Embryonic facial prominence (tissue), 1 donor: Measurements from ENCODE around the gene HBG2.
"Not testable (repeated sequence)": the region's sequence is repeated elsewhere in the genome, so short reads cannot be mapped to it uniquely, and the experiment has no call there.

Experiments
- DNase-seq: peaks from one replicate; pipeline ENCODE4 v3.0.0-alpha.2; 2016; ENCODE audit errors: extremely low spot score

The HBG2 gene

GRCh38 chr11:5249807-5250396, 4.7 kb downstream of the HBG2 start, which contains the start of gene HBG1:
Gene HBG1, minus strand, starts transcription at chr11:5249857. Its CDS starts 53 bp downstream, at chr11:5249804.
- DNase-seq, result not testable (repeated sequence)

- DNase-seq, result not testable (repeated sequence)
Observed at GRCh38 chr11:5248498-5248897, 6.1 kb downstream of the HBG2 start.

- no peak for DNase-seq
Observed at GRCh38 chr11:5247472-5248192, 6.9 kb downstream of the HBG2 start.

GRCh38 chr11:5246772-5247471, 7.7 kb downstream of the HBG2 start:
- no peak for DNase-seq

- DNase-seq, result no peak
Observed at GRCh38 chr11:5245155-5245554, 9.4 kb downstream of the HBG2 start.

- DNase-seq, result no peak
Observed at GRCh38 chr11:5243816-5244180, 10.8 kb downstream of the HBG2 start.

GRCh38 chr11:5242933-5243815, 11.4 kb downstream of the HBG2 start:
- no peak for DNase-seq

- DNase-seq, result no peak
Observed at GRCh38 chr11:5242208-5242607, 12.4 kb downstream of the HBG2 start.

GRCh38 chr11:5241458-5241857, 13.1 kb downstream of the HBG2 start:
- no peak for DNase-seq

GRCh38 chr11:5240458-5240857, 14.1 kb downstream of the HBG2 start:
- DNase-seq, result no peak

- no peak for DNase-seq
Observed at GRCh38 chr11:5240056-5240455, 14.5 kb downstream of the HBG2 start.

- DNase-seq, result no peak
Observed at GRCh38 chr11:5239046-5239445, 15.5 kb downstream of the HBG2 start.

- no peak for DNase-seq
Observed at GRCh38 chr11:5238486-5238885, 16.1 kb downstream of the HBG2 start.

GRCh38 chr11:5237420-5237819, 17.2 kb downstream of the HBG2 start:
- DNase-seq, result no peak

- DNase-seq, result no peak
Observed at GRCh38 chr11:5235364-5236095, 19.1 kb downstream of the HBG2 start.

- DNase-seq, result no peak
Observed at GRCh38 chr11:5234381-5234834, 20.2 kb downstream of the HBG2 start, which contains the start of gene HBD. Gene HBD, minus strand, starts transcription at chr11:5234483. Its CDS starts 50 bp downstream, at chr11:5234433.

GRCh38 chr11:5233307-5233706, 21.3 kb downstream of the HBG2 start:
- no peak for DNase-seq

- DNase-seq, result no peak
Observed at GRCh38 chr11:5232821-5233220, 21.8 kb downstream of the HBG2 start.

- no peak for DNase-seq
Observed at GRCh38 chr11:5232176-5232575, 22.4 kb downstream of the HBG2 start.

- no peak for DNase-seq
Observed at GRCh38 chr11:5231111-5231510, 23.5 kb downstream of the HBG2 start.

GRCh38 chr11:5230266-5230665, 24.3 kb downstream of the HBG2 start:
- DNase-seq, result no peak
